HG02588 (cell line): ENCODE measurements around the gene STK11.
"Not testable (repeated sequence)": the region's sequence is repeated elsewhere in the genome, so short reads cannot be mapped to it uniquely, and the experiment has no call there.

Source experiments
- ATAC-seq: cut with Tn5 transposase; IDR thresholded peaks from one replicate; pipeline ENCODE4 v1.9.1; 2021; ENCODE audit warnings: mild to moderate bottlenecking, moderate library complexity; ENCODE audit not compliant: unreplicated experiment

STK11 gene

DNA sequence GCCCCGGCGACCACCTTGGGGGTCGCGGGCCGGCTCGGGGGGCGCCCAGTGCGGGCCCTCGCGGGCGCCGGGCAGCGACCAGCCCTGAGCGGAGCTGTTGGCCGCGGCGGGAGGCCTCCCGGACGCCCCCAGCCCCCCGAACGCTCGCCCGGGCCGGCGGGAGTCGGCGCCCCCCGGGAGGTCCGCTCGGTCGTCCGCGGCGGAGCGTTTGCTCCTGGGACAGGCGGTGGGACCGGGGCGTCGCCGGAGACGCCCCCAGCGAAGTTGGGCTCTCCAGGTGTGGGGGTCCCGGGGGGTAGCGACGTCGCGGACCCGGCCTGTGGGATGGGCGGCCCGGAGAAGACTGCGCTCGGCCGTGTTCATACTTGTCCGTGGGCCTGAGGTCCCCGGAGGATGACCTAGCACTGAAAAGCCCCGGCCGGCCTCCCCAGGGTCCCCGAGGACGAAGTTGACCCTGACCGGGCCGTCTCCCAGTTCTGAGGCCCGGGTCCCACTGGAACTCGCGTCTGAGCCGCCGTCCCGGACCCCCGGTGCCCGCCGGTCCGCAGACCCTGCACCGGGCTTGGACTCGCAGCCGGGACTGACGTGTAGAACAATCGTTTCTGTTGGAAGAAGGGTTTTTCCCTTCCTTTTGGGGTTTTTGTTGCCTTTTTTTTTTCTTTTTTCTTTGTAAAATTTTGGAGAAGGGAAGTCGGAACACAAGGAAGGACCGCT lies 729 bp downstream of the STK11 start:
- peak; percentile 4 for ATAC-seq

DNA sequence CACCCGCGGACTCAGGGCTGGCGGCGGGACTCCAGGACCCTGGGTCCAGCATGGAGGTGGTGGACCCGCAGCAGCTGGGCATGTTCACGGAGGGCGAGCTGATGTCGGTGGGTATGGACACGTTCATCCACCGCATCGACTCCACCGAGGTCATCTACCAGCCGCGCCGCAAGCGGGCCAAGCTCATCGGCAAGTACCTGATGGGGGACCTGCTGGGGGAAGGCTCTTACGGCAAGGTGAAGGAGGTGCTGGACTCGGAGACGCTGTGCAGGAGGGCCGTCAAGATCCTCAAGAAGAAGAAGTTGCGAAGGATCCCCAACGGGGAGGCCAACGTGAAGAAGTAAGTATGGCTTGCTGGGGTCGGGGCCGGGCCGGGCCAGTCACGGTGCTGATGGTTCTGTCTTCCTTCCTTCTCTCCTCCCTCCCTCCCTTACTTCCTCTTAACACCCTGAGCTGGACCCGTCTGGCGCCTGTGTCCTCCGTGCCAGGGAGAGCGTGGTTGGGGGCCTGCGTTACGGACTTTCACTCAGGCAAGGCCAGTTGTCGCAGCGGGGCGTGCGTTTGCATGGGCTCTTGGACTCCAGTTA lies 1.4 kb downstream of the STK11 start:
- no peak for ATAC-seq

DNA sequence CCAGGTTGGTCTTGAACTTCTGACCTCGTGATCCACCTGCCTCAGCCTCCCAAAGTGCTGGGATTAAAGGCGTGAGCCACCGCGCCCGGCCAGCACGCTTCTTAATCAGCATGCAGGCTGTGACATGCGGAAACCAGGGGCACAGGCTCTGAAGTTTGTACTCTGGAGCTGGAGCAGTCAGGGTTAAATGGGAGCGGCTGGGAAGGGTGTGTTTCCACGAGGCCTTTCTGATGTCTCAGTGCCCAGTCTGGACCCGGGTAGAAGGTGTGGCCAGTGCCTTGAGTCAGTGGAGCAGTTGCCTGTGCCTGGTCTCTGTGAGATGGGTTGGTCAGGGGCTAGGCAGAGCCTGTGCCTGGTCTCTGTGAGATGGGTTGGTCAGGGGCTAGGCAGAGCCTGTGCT lies 3.3 kb downstream of the STK11 start:
- ATAC-seq = not testable (repeated sequence)

DNA sequence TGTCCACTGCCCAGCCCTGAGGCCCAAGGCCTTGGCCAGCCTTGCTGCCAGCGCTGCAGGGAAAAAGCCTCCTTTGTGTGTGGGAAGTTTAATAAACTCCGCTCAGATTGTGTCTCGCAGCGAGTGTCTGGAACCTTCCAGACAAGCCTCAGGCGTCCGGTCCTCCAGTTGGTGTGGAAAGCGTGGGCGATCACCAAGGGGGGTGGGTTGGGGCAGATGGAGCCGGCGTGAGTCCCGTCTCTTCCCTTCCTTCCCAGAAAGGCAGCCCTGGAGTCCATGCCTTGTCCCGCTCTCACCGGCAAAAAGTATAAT lies 4.6 kb downstream of the STK11 start:
- no peak for ATAC-seq

DNA sequence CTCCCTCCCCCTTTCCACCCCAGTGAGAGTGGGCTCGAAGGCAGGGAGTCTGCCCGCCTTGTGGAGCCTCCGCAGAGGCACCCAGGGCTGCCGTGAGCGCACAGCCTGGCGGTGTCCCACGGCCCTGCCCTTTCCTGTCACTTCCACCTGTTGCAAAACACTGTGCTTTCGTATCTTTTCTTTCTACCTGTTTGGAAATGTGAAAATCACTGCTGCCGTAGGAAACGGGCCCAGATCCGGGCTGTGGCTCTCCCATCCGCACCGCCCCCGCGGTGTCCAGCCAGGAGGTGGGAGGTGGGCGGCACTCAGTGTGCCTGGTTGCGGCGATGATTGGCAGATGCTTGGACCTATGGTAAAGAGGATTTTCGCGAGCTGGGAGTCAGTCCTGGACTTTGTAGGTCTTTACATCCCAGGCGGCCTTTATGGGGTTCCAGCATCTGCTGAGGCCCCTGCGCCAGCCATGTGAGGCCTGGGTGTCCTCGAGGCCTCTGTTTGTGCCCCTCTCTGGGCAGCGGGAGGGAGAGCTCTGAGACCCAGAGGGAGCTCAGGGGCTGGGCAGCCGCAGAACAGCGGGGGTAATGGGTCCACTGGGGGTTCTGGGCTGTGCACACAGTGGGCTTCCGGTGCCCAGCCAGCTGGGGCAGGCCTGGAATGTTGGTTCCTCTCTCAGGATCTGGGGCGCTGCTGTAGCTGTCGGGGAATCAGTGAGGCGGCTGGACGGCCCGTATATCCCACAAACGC lies 6.1 kb downstream of the STK11 start:
- ATAC-seq = no peak

DNA sequence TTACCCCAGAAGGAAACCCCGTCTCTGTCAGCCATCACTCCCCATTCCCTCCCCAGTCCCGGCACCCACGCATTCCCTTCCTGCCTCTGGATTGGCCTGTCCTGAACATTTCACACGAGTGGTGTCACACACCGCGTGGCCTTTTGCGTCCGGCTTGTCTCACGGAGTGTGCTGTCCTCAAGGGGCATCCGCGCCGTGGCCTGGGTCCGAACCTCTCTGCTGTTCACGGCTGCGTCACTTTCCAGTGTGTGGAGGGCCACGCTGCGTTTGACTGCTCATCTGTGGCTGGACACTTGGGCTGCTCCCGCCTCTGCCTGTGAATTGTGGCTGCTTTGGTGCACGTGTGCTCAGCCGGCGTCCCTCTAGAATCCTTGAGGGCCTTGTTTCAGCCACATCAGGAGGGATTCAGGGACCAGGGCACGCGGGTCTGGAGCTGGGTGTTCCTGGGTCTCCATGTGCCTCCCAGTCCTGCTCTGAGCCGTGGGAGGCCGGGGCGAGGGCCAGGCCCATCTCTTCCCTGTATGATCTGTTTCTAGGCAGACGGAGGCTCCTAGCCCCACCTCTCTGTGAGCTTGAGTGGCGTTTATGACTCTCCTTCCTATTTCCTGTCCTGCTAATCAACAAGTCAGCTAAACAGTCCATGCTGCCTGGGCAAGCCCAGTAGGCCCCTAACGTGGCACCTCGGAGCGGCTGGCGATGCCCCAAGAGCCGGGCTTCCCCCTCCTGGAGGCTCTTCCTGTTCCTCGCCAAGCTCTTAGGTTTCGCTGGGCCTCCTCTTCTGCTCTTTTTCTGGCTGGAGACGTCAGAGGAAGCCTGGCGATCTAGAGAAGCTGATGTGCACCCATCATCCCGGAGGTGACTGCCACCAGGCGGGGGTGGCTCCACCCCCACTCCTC lies 8.1 kb downstream of the STK11 start:
- ATAC-seq = no peak

- ATAC-seq = no peak
Measured at GRCh38 chr19:1214299-1214861, 8.8 kb downstream of the STK11 start.

DNA sequence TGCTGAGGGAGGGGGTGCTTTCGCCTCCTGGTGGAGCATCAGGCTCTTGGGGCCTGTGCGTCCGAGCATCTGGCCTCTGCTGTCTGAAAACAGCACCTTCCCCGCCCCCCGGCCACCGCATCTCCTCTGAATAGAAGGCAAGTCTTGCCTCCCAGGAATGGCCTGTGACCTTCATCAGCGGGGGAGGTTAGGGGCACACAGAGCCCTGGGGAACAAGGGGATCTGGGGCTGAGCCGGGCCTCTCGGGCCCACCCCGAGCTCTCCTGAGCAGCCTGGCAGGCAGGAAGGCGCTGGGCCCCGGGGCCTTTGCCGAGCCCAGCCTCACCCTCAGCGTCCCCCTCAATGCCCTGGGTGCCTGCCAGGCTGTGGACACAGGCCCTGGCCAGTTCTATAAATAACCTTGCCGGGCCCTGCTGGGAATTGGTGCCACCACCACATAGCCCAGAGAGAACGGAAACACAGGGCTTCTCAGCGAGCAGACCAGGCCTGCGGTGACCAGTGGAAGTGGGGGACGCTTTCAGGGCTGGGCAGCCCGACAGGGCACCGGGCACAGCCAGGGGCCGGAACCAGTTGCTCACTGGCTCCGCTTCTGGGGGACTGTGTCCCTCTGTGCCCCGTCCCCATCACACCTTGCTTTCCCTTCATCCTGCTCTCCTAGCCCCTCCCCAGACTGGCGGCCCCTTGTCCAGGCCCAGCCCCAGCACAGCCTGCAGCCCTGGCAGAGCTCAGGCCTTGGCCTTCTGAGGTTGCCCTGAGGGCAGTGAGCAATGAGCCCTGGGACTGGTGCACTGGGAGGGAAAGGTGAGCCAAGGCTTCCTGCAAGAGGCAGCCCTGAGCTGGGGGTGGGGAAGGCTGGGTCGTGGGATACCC lies 9.5 kb downstream of the STK11 start:
- ATAC-seq = no peak

GRCh38 chr19:1216756-1217155 lies 11.2 kb downstream of the STK11 start:
- no peak for ATAC-seq

DNA sequence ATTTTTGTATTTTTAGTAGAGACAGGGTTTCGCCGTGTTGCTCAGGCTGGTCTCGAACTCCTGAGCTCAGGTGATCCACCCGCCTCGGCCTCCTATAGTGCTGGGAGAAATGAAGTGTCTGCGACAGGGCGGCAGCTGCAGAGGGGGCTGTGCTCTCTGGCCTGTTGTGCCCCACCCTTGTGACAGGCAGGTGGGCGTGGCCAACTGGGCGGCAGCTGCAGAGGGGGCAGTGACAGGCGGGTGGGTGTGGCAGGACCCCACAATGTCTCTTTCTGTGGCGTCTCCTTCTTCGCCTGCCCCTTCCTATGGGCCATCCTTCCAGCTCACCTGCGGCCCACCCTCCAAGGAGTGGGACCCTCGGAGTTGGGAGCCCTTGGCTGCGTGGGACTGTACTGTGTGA lies 11.8 kb downstream of the STK11 start:
- no peak for ATAC-seq

- no peak for ATAC-seq
Measured at GRCh38 chr19:1218751-1219567, 13.4 kb downstream of the STK11 start.

- no peak for ATAC-seq
Measured at GRCh38 chr19:1219786-1220476, 14.4 kb downstream of the STK11 start.

DNA sequence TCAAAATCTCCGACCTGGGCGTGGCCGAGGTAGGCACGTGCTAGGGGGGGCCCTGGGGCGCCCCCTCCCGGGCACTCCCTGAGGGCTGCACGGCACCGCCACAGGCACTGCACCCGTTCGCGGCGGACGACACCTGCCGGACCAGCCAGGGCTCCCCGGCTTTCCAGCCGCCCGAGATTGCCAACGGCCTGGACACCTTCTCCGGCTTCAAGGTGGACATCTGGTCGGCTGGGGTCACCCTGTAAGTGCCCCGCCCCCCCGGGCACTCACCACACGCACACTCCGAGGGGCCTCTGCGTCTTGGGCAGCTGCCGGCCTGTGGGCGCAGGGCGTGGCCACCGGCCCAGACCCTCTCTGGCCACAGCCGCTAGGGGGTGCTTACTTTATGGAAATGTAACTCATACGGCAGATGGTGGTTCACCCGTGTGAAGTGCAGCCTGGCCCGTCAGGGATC lies 14.9 kb downstream of the STK11 start:
- no peak for ATAC-seq

DNA sequence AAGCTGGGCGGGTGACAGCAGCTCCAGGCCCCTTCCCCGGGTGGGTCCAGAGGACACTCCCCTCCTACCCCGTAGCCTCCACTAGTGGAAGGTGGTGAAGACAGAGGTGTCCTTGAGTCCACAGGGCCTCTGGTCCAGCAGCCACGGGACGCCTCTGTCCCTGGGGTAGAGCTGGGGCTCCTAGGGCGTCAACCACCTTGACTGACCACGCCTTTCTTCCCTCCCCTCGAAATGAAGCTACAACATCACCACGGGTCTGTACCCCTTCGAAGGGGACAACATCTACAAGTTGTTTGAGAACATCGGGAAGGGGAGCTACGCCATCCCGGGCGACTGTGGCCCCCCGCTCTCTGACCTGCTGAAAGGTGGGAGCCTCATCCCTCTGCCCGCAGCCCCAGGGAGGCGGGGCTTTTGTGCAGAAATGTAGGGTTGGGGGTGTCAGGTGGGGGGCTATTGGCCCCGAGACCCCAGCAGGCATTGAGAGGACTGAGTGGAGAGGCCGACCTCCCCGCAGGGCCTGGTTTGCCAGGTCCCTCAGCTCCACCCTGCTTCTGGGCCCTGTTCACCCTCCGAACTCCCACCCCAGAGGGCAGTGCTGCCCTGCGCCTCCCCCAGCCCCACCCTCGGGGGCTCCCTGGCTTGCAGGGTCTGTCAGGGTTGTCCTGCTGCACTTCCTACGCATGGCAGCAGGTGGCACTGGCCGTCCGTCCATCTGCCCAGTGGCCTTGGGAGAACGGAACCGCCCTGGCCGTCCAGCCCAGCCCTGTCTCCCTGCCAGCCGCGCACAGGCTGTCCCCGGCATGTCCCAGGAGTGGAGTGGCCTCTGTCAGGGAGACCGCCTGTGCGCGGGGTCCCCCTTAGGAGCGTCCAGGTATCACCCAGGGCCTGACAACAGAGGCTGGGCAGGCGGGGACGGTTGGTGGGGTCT lies 15.7 kb downstream of the STK11 start:
- no peak for ATAC-seq

DNA sequence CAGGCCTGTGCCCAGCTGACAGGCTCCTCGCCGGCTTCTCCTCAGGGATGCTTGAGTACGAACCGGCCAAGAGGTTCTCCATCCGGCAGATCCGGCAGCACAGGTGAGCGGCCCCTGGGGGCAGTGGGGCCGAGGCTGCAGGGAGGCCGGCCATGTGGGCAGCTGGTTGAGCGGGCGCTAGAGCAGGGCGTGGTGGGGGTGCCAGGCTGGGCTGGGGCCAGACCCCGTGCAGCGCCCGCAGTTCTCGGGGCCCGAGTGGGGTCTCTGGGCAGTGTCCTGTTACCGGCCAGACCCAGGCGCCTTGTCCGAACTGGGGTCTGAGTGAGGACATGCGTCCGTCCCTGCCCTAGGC lies 16.3 kb downstream of the STK11 start:
- ATAC-seq = no peak

GRCh38 chr19:1222394-1222793 lies 16.8 kb downstream of the STK11 start:
- ATAC-seq = no peak

- no peak for ATAC-seq
Measured at GRCh38 chr19:1223018-1223855, 17.7 kb downstream of the STK11 start.
